ENCODE data around the gene FBXO38.
"Not testable (repeated sequence)": the region's sequence is repeated elsewhere in the genome, so short reads cannot be mapped to it uniquely, and the experiment has no call there.

FBXO38 gene

GRCh38 chr5:148427370-148428042 lies 43.7 kb downstream of the FBXO38 start:
- no peak for DNase-seq (ENCODE audit: low spot score)

- no peak for DNase-seq (ENCODE audit: low spot score)
These were observed 45.1 kb downstream of the FBXO38 start for GRCh38 chr5:148428848-148429247.

- no peak for DNase-seq (ENCODE audit: low spot score)
These were observed 50.1 kb downstream of the FBXO38 start for GRCh38 chr5:148433826-148434225.

GRCh38 chr5:148436029-148436428 lies 52.3 kb downstream of the FBXO38 start:
- DNase-seq (ENCODE audit: low spot score) = no peak

GRCh38 chr5:148437249-148437648 lies 53.5 kb downstream of the FBXO38 start:
- DNase-seq (ENCODE audit: low spot score) = no peak

- DNase-seq (ENCODE audit: low spot score) = no peak
These were observed 55.2 kb downstream of the FBXO38 start for GRCh38 chr5:148438933-148439332.

GRCh38 chr5:148443241-148443640 lies 59.5 kb downstream of the FBXO38 start:
- no peak for DNase-seq (ENCODE audit: low spot score)

GRCh38 chr5:148443998-148444397 lies 60.2 kb downstream of the FBXO38 start:
- DNase-seq (ENCODE audit: low spot score) = peak; percentile 62

GRCh38 chr5:148445578-148445977 lies 61.8 kb downstream of the FBXO38 start:
- DNase-seq (ENCODE audit: low spot score) = no peak

GRCh38 chr5:148446611-148447010 lies 62.9 kb downstream of the FBXO38 start:
- DNase-seq (ENCODE audit: low spot score) = no peak

- DNase-seq (ENCODE audit: low spot score) = no peak
These were observed 68.9 kb downstream of the FBXO38 start for GRCh38 chr5:148452499-148453193.

- no peak for DNase-seq (ENCODE audit: low spot score)
These were observed 70.8 kb downstream of the FBXO38 start for GRCh38 chr5:148454576-148454975.

GRCh38 chr5:148455185-148455584 lies 71.4 kb downstream of the FBXO38 start:
- DNase-seq (ENCODE audit: low spot score) = peak; percentile 27

GRCh38 chr5:148457183-148457620 lies 73.4 kb downstream of the FBXO38 start:
- no peak for DNase-seq (ENCODE audit: low spot score)

- DNase-seq (ENCODE audit: low spot score) = no peak
These were observed 74.5 kb downstream of the FBXO38 start for GRCh38 chr5:148458036-148458888.

- no peak for DNase-seq (ENCODE audit: low spot score)
These were observed 75.9 kb downstream of the FBXO38 start for GRCh38 chr5:148459669-148460068.

- DNase-seq (ENCODE audit: low spot score) = no peak
These were observed 81.8 kb downstream of the FBXO38 start for GRCh38 chr5:148465381-148466235.

GRCh38 chr5:148466236-148466580 lies 82.5 kb downstream of the FBXO38 start:
- no peak for DNase-seq (ENCODE audit: low spot score)

GRCh38 chr5:148467958-148468357 lies 84.2 kb downstream of the FBXO38 start:
- no peak for DNase-seq (ENCODE audit: low spot score)

- DNase-seq (ENCODE audit: low spot score) = not testable (repeated sequence)
These were observed 85.0 kb downstream of the FBXO38 start for GRCh38 chr5:148468746-148469145.

GRCh38 chr5:148469501-148469935 lies 85.8 kb downstream of the FBXO38 start:
- DNase-seq (ENCODE audit: low spot score) = peak; percentile 37

- DNase-seq (ENCODE audit: low spot score) = no peak
These were observed 87.6 kb downstream of the FBXO38 start for GRCh38 chr5:148471379-148471778.
